Astrocyte (in vitro differentiated cells and primary cell): Measurements from ENCODE around the gene CDK11A. TPM values are rescaled to one million over a fixed set of nuclear protein-coding genes. Genes with fewer than 3 reads are reported as not detected.
"Not testable (repeated sequence)": the region's sequence is repeated elsewhere in the genome, so short reads cannot be mapped to it uniquely, and the experiment has no call there.

Experiments used
- DNase-seq: peaks from one replicate; pipeline ENCODE4 v3.0.0-alpha.2; 2010; ENCODE audit warnings: low read depth
- FAIRE-seq: peaks from 2 replicates; lab custom pipeline; 2011; peaks lifted over from hg19 to GRCh38; lab: Jason Lieb, UNC
- H2AFZ ChIP-seq: 2 replicates; pipeline ENCODE4 v1.6.0; 2012; ENCODE audit warnings: low read depth, low read length, inconsistent platforms
- H3K27ac ChIP-seq: 2 replicates; pipeline ENCODE4 v1.5.1; 2011; ENCODE audit warnings: low read depth, low read length, inconsistent platforms
- H3K27me3 ChIP-seq: 2 replicates; pipeline ENCODE4 v1.6.0; 2011; ENCODE audit warnings: low read length, inconsistent platforms; ENCODE audit not compliant: insufficient read depth
- H3K36me3 ChIP-seq: 2 replicates; pipeline ENCODE4 v1.5.1; 2011; ENCODE audit warnings: low read length, inconsistent platforms; ENCODE audit not compliant: insufficient read depth
- H3K4me1 ChIP-seq: 2 replicates; pipeline ENCODE4 v1.5.1; 2011; ENCODE audit warnings: low read length, inconsistent platforms; ENCODE audit not compliant: insufficient read depth
- H3K4me2 ChIP-seq: 2 replicates; pipeline ENCODE4 v1.6.0; 2012; ENCODE audit warnings: low read length, inconsistent platforms
- H3K4me3 ChIP-seq: 2 replicates; pipeline ENCODE4 v1.5.1; 2011; ENCODE audit warnings: low read depth, mild to moderate bottlenecking, low read length, inconsistent platforms; ENCODE audit not compliant: insufficient read depth
- H3K79me2 ChIP-seq: 2 replicates; pipeline ENCODE4 v1.6.0; 2012; ENCODE audit warnings: mild to moderate bottlenecking, low read length, inconsistent platforms; ENCODE audit not compliant: insufficient read depth
- H3K9ac ChIP-seq: 2 replicates; pipeline ENCODE4 v1.6.0; 2012; ENCODE audit warnings: mild to moderate bottlenecking, low read length, inconsistent platforms
- H3K9me3 ChIP-seq: 2 replicates; pipeline ENCODE4 v1.5.1; 2012; ENCODE audit warnings: low read depth, mild to moderate bottlenecking, low read length, inconsistent platforms; ENCODE audit not compliant: insufficient read depth
- H4K20me1 ChIP-seq: 2 replicates; pipeline ENCODE4 v1.6.0; 2012; ENCODE audit warnings: low read length, inconsistent platforms; ENCODE audit not compliant: insufficient read depth
- H3K27ac Mint-ChIP-seq: one replicate; pipeline ENCODE4 v1.8.0; 2021; ENCODE audit warnings: mild to moderate bottlenecking, mixed read lengths; ENCODE audit not compliant: unreplicated experiment
- H3K27me3 Mint-ChIP-seq: one replicate; pipeline ENCODE4 v1.8.0; 2021; ENCODE audit warnings: low read depth, mixed read lengths; ENCODE audit not compliant: unreplicated experiment
- H3K36me3 Mint-ChIP-seq: one replicate; pipeline ENCODE4 v1.8.0; 2021; ENCODE audit warnings: low read depth, mixed read lengths; ENCODE audit not compliant: unreplicated experiment
- H3K4me1 Mint-ChIP-seq: one replicate; pipeline ENCODE4 v1.8.0; 2021; ENCODE audit warnings: low read depth, mixed read lengths; ENCODE audit not compliant: unreplicated experiment
- H3K4me3 Mint-ChIP-seq: one replicate; pipeline ENCODE4 v1.8.0; 2021; ENCODE audit warnings: mild to moderate bottlenecking, moderate library complexity, mixed read lengths; ENCODE audit not compliant: unreplicated experiment
- H3K9me3 Mint-ChIP-seq: one replicate; pipeline ENCODE4 v1.8.0; 2021; ENCODE audit warnings: mild to moderate bottlenecking, mixed read lengths; ENCODE audit not compliant: unreplicated experiment
- total RNA-seq: library from RNA; stranded (reverse); gene quantifications from 2 replicates; pipeline ENCODE4 v1.2.1, GENCODE V29; 2021

The CDK11A gene
- total RNA-seq, 1 donor from 2014 or later: 30.3 TPM

GRCh38 chr1:1745651-1746565, 21.8 kb upstream of the CDK11A start:
- not testable (repeated sequence) for H4K20me1 ChIP-seq, H3K4me2 ChIP-seq, H3K27ac Mint-ChIP-seq, FAIRE-seq, H3K9me3 Mint-ChIP-seq, H2AFZ ChIP-seq, H3K4me3 Mint-ChIP-seq, H3K27me3 Mint-ChIP-seq, H3K36me3 Mint-ChIP-seq, H3K36me3 ChIP-seq, H3K4me1 Mint-ChIP-seq, H3K27me3 ChIP-seq, H3K4me3 ChIP-seq, H3K9me3 ChIP-seq, H3K4me1 ChIP-seq
- Histone ChIP-seq H3K9ac (peak overlapping the region; percentile 41), H3K27ac (peak overlapping the region; percentile 50), H3K79me2 (peaks cover 13% of the 10 kb centered on the region)
- peak; percentile 5 for DNase-seq

GRCh38 chr1:1742529-1742928, 18.4 kb upstream of the CDK11A start:
- not testable (repeated sequence) for H3K36me3 Mint-ChIP-seq, H3K9me3 Mint-ChIP-seq, H3K27ac ChIP-seq, FAIRE-seq, H2AFZ ChIP-seq, H3K36me3 ChIP-seq, H3K4me1 Mint-ChIP-seq, H3K4me3 ChIP-seq, H3K9me3 ChIP-seq, H4K20me1 ChIP-seq, DNase-seq, H3K27me3 Mint-ChIP-seq, H3K4me2 ChIP-seq, H3K27me3 ChIP-seq, H3K27ac Mint-ChIP-seq, H3K9ac ChIP-seq, H3K4me1 ChIP-seq
- H3K4me3 Mint-ChIP-seq: peak overlapping the region; percentile 54
- H3K79me2 ChIP-seq: peaks cover 17% of the 10 kb centered on the region

GRCh38 chr1:1741013-1741412, 16.9 kb upstream of the CDK11A start:
- H3K27me3 ChIP-seq, H4K20me1 ChIP-seq, H3K9me3 Mint-ChIP-seq, H3K4me3 Mint-ChIP-seq, H3K27me3 Mint-ChIP-seq, H2AFZ ChIP-seq, H3K9me3 ChIP-seq, H3K4me1 Mint-ChIP-seq, H3K9ac ChIP-seq, H3K4me1 ChIP-seq, H3K36me3 ChIP-seq, H3K36me3 Mint-ChIP-seq, H3K4me3 ChIP-seq, H3K4me2 ChIP-seq, FAIRE-seq: not testable (repeated sequence)
- Histone ChIP-seq H3K79me2 (peaks cover 17% of the 10 kb centered on the region), H3K27ac (peak overlapping the region; percentile 38)
- DNase-seq: peak; percentile 88
- H3K27ac Mint-ChIP-seq: peak overlapping the region; percentile 72

- not testable (repeated sequence) for H3K4me3 ChIP-seq, H3K27me3 ChIP-seq, H3K36me3 Mint-ChIP-seq, H3K27me3 Mint-ChIP-seq, H3K36me3 ChIP-seq, FAIRE-seq, H3K4me1 ChIP-seq, H3K27ac Mint-ChIP-seq, H2AFZ ChIP-seq, H3K9me3 ChIP-seq, H3K4me3 Mint-ChIP-seq, H3K9ac ChIP-seq, H3K27ac ChIP-seq, H3K9me3 Mint-ChIP-seq, H3K4me2 ChIP-seq, DNase-seq, H3K4me1 Mint-ChIP-seq, H4K20me1 ChIP-seq
- H3K79me2 ChIP-seq: peaks cover 17% of the 10 kb centered on the region
Observed at GRCh38 chr1:1738799-1739337, 14.7 kb upstream of the CDK11A start.

GRCh38 chr1:1737675-1738590, 13.8 kb upstream of the CDK11A start:
- H3K9me3 Mint-ChIP-seq, DNase-seq: not testable (repeated sequence)

More at GRCh38 chr1:1737675-1738590, 13.8 kb upstream of the CDK11A start:
- H2AFZ ChIP-seq, H3K4me3 ChIP-seq, H3K4me1 Mint-ChIP-seq, H3K27ac ChIP-seq, H3K4me3 Mint-ChIP-seq, H3K36me3 ChIP-seq, H4K20me1 ChIP-seq, H3K27me3 ChIP-seq, H3K36me3 Mint-ChIP-seq, H3K9me3 ChIP-seq, H3K27ac Mint-ChIP-seq, H3K4me1 ChIP-seq, FAIRE-seq, H3K4me2 ChIP-seq, H3K27me3 Mint-ChIP-seq, H3K9ac ChIP-seq: not testable (repeated sequence)
- peaks cover 13% of the 10 kb centered on the region for H3K79me2 ChIP-seq
